HCT116 (cell line): ENCODE data around the gene XRCC3. TPM values are rescaled to one million over a fixed set of nuclear protein-coding genes. Genes with fewer than 3 reads are reported as not detected.

ENCODE experiments used
- ATAC-seq: fragments of 200-7000 bp; cut with Tn5 transposase; 2 replicates; pipeline ENCODE4 v1.9.1; 2020; ENCODE audit warnings: mild to moderate bottlenecking, moderate library complexity
- BruUV-seq: library from RNA; stranded (reverse); fragments of 400-500 nt; replicated peaks from 2 replicates; lab custom pipeline; 2021; lab: Mats Ljungman, UMichigan
- CTCF ChIA-PET: fragments of 300-600 bp; sonication (Branson Sonifier 250); formaldehyde crosslinking; loops from one replicate; lab custom pipeline; 2021; ENCODE audit warnings: antibody characterized with exemption; lab: Charles Lee
- POLR2A ChIA-PET: fragments of 300-600, 350-600 bp; sonication (Branson Sonifier 250); formaldehyde crosslinking; loops from one replicate; lab custom pipeline; 2021; ENCODE audit warnings: antibody characterized with exemption; lab: Charles Lee
- RAD21 ChIA-PET, 2 experiments: fragments of 300-600 bp; sonication (Branson Sonifier 250); formaldehyde crosslinking; loops; one replicate each; lab custom pipeline; 2023; ENCODE audit warnings: low total read pairs in 2 of 2; ENCODE audit not compliant: uncharacterized antibody in 2 of 2, unreplicated experiment in 2 of 2, low non-redundant PET in 1 of 2; lab: Charles Lee
- DNase-seq: peaks from one replicate; pipeline ENCODE4 v3.0.0-alpha.2; 2010; ENCODE audit warnings: low read depth, low spot score
- H2AFZ ChIP-seq: fragments of 200-600 bp; shearing (Covaris generic), sonication (generic); 2 replicates; pipeline ENCODE4 v1.6.1; 2017; ENCODE audit warnings: low read depth, mixed run types, mixed read lengths, antibody characterized with exemption, low read length; ENCODE audit not compliant: poor library complexity, severe bottlenecking
- H3K27ac ChIP-seq: 2 replicates; pipeline ENCODE4 v1.5.1; 2012; ENCODE audit warnings: low read depth, low read length
- H3K27me3 ChIP-seq: fragments of 200-600 bp; sonication (generic); 2 replicates; pipeline ENCODE4 v1.6.1; 2016; ENCODE audit warnings: mixed run types, low read length, mixed read lengths; ENCODE audit not compliant: insufficient read depth
- H3K36me3 ChIP-seq, 2 experiments: fragments of 200-500 bp in 1 of 2; fragments of 200-600 bp in 1 of 2; sonication (Bioruptor generic) in 1 of 2; sonication (generic) in 1 of 2; 2 replicates each; pipeline versions ENCODE4 v1.5.1 to v1.6.1; 2014 to 2016; ENCODE audit warnings: low read length in 2 of 2, inconsistent platforms in 1 of 2, mixed read lengths in 1 of 2, mixed run types in 1 of 2; ENCODE audit not compliant: insufficient read depth in 2 of 2, control insufficient read depth in 1 of 2
- H3K4me1 ChIP-seq, 2 experiments: fragments of 200-600 bp in 1 of 2; sonication (generic) in 1 of 2; 2 replicates each; pipeline versions ENCODE4 v1.5.1 to v1.6.1; 2012 to 2017; ENCODE audit warnings: low read length in 2 of 2, inconsistent platforms in 1 of 2, mild to moderate bottlenecking in 1 of 2, mixed read lengths in 1 of 2, mixed run types in 1 of 2, moderate library complexity in 1 of 2; ENCODE audit not compliant: insufficient read depth in 2 of 2, control insufficient read depth in 1 of 2
- H3K4me2 ChIP-seq: fragments of 200-600 bp; sonication (generic); 2 replicates; pipeline ENCODE4 v1.6.1; 2017; ENCODE audit warnings: mixed run types, low read length, mixed read lengths
- H3K4me3 ChIP-seq, 2 experiments: fragments of 200-600 bp in 1 of 2; sonication (generic) in 1 of 2; replicated peaks in 1 of 2; 2 replicates each; pipeline ENCODE4 v1.5.1; 2011 to 2016; ENCODE audit warnings: low read length in 2 of 2, control low read depth in 1 of 2, low read depth in 1 of 2, mild to moderate bottlenecking in 1 of 2, mixed read lengths in 1 of 2, mixed run types in 1 of 2
- H3K79me2 ChIP-seq: fragments of 200-600 bp; sonication (generic); 2 replicates; pipeline ENCODE4 v1.6.1; 2017; ENCODE audit warnings: mild to moderate bottlenecking, mixed run types, low read length, moderate library complexity, mixed read lengths; ENCODE audit not compliant: insufficient read depth
- H3K9ac ChIP-seq: fragments of 200-600 bp; sonication (generic); 2 replicates; pipeline ENCODE4 v1.6.1; 2016; ENCODE audit warnings: low read length, mixed read lengths
- H3K9me2 ChIP-seq: fragments of 200-600 bp; sonication (generic), shearing (Covaris generic); 2 replicates; pipeline ENCODE4 v1.6.1; 2017; ENCODE audit warnings: mixed run types, mild to moderate bottlenecking, moderate library complexity; ENCODE audit not compliant: insufficient read depth
- H3K9me3 ChIP-seq, 2 experiments: fragments of 200-500 bp in 1 of 2; fragments of 200-600 bp in 1 of 2; sonication (Bioruptor generic) in 1 of 2; sonication (generic) in 1 of 2; 2 replicates each; pipeline ENCODE4 v1.6.1; 2014 to 2017; ENCODE audit warnings: low read length in 2 of 2, mixed read lengths in 2 of 2, inconsistent platforms in 1 of 2, low read depth in 1 of 2, mild to moderate bottlenecking in 1 of 2, mixed run types in 1 of 2, moderate library complexity in 1 of 2; ENCODE audit not compliant: control insufficient read depth in 1 of 2, insufficient read depth in 1 of 2
- H4K20me1 ChIP-seq: fragments of 200-600 bp; sonication (generic), shearing (Covaris generic); 2 replicates; pipeline ENCODE4 v1.6.1; 2017; ENCODE audit warnings: mixed run types, mild to moderate bottlenecking, moderate library complexity; ENCODE audit not compliant: insufficient read depth
- CBX3 ChIP-seq: IDR thresholded peaks from 2 replicates; pipeline ENCODE4 v1.6.1; 2012; ENCODE audit warnings: low read depth
- CEBPB ChIP-seq: IDR thresholded peaks from 2 replicates; pipeline ENCODE4 v1.6.1; 2012; ENCODE audit warnings: low read depth
- EGR1 ChIP-seq: IDR thresholded peaks from 2 replicates; pipeline ENCODE4 v1.6.1; 2012; ENCODE audit warnings: low read depth
- ELF1 ChIP-seq: IDR thresholded peaks from 2 replicates; pipeline ENCODE4 v1.6.1; 2012; ENCODE audit warnings: low read depth, borderline replicate concordance
- FOSL1 ChIP-seq: IDR thresholded peaks from 2 replicates; pipeline ENCODE4 v1.6.1; 2012; ENCODE audit warnings: low read depth
- POLR2AphosphoS5 ChIP-seq: IDR thresholded peaks from 2 replicates; pipeline ENCODE4 v1.6.1; 2011; ENCODE audit warnings: mild to moderate bottlenecking, low read depth, low read length, moderate library complexity
- RAD21 ChIP-seq: IDR thresholded peaks from 2 replicates; pipeline ENCODE4 v1.6.1; 2012; ENCODE audit warnings: low read depth, mild to moderate bottlenecking
- SP1 ChIP-seq: IDR thresholded peaks from 2 replicates; pipeline ENCODE4 v1.6.1; 2012; ENCODE audit warnings: low read depth
- SRF ChIP-seq: IDR thresholded peaks from 2 replicates; pipeline ENCODE4 v1.6.1; 2012; ENCODE audit warnings: low read depth
- ZFX ChIP-seq: fragments of 450-650 bp; IDR thresholded peaks from 2 replicates; pipeline ENCODE4 v1.6.1; 2017
- intact Hi-C: fragments of 100-400 bp; cut with micrococcal nuclease; formaldehyde crosslinking; loops from 2 replicates; pipeline ENCODE4 v1.10.0; 2022
- total RNA-seq: library from RNA; stranded (reverse); gene quantifications from one replicate; pipeline ENCODE4 v1.2.1, GENCODE V29; 2021; ENCODE audit not compliant: unreplicated experiment
- TF ChIP-seq, protein P1 (sequence below): IDR thresholded peaks from 2 replicates; pipeline ENCODE4 v1.6.1; 2012

Gene XRCC3
- total RNA-seq, 1 experiment from 2014 or later = 48.7 TPM

DNA sequence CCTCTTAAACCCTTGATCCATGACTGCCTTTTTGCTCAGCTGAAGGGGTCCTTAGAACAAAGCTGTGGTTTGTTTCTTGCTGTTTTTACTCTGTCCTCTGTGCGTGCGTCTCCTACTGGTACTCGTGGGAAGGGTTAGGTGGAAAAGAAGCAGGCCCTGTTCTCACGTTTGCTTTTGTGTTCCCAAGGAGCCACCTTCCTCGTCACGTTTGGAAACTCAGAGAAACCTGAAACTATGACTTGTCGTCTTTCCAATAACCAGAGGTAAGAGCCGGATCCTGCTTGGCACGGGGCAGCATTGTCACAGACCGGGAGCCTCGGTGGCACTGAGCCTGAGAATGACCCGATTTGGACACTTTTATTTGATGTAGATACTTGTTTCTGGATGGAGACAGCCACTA lies 13.5 kb upstream of the XRCC3 start:
- DNase-seq (no peak), ATAC-seq (no peak)
- Histone ChIP-seq H3K9me2 (no peaks in the 10 kb centered on the region), H3K9me3 (no peaks in the 10 kb centered on the region), H3K27ac (no peak overlapping the region), H3K36me3 (peaks cover 3 to 12% of the 10 kb centered on the region in 2 experiments; a peak in 3 of 4 replicates), H3K27me3 (no peaks in the 10 kb centered on the region), H3K4me1 (no peaks in the 10 kb centered on the region), H2AFZ (no peak overlapping the region), H4K20me1 (no peaks in the 10 kb centered on the region), H3K79me2 (peaks cover 8% of the 10 kb centered on the region; the same call in 1 of the 2 replicates), H3K4me3 (no peak overlapping the region), H3K9ac (no peak overlapping the region), H3K4me2 (no peak overlapping the region)
- TF ChIP-seq SP1 (no peak), CEBPB (no peak), EGR1 (no peak), SRF (no peak), ZFX (no peak), ELF1 (no peak), RAD21 (no peak), POLR2AphosphoS5 (no peak)
- no TSS peak for BruUV-seq
- ChIA-PET POLR2A (no interaction called here), CTCF (no interaction called here), RAD21 (no interaction called here)
- intact Hi-C loops = no loop called here

DNA sequence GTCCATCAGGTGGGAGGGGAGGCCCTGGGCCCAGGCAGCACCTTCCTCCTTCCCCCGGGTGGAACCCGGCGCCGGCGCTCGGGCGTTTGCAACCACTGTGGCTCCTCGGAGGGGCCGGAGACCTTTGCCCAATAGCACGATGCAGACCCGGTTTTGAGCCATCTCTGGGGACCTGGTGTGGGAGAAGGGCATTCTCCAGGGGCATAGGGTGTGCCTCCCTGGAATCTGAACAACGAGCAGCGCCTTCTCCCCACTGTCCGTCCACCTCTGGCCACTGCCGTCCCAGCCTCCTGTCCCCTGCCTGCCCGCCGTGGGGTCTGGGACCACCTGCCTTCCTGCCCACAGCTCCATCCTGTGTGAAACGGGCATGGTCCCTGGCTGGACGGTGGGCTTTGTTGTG lies 12.9 kb upstream of the XRCC3 start:
- no peak overlapping the region for H3K4me3 ChIP-seq
- TF ChIP-seq CBX3 (no peak), FOSL1 (no peak), SRF (no peak)
- TF ChIP-seq, protein P1, sequence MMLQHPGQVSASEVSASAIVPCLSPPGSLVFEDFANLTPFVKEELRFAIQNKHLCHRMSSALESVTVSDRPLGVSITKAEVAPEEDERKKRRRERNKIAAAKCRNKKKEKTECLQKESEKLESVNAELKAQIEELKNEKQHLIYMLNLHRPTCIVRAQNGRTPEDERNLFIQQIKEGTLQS = no peak
- TF ChIP-seq, all 23 proteins: peak for 0
- H3K36me3 ChIP-seq = peaks cover 3 to 12% of the 10 kb centered on the region in 2 experiments; a peak in 2 of 4 replicates
- intact Hi-C loops = no loop called here
- no peaks in the 10 kb centered on the region for H3K9me3 ChIP-seq
- ATAC-seq (no peak), DNase-seq (no peak)
- H3K79me2 ChIP-seq = peaks cover 14% of the 10 kb centered on the region; the same call in 1 of the 2 replicates
- H3K27ac ChIP-seq = no peak overlapping the region
- H3K27me3 ChIP-seq = no peaks in the 10 kb centered on the region
- no peaks in the 10 kb centered on the region for H3K9me2 ChIP-seq
- no peaks in the 10 kb centered on the region for H4K20me1 ChIP-seq
- CTCF ChIA-PET = no interaction called here
- H3K4me2 ChIP-seq = no peak overlapping the region
- peaks cover 0 to 2% of the 10 kb centered on the region in 2 experiments; a peak in 2 of 4 replicates for H3K4me1 ChIP-seq
- H3K9ac ChIP-seq = no peak overlapping the region
- H2AFZ ChIP-seq = no peak overlapping the region
- no TSS peak for BruUV-seq
- POLR2A ChIA-PET = no interaction called here
- RAD21 ChIA-PET = no interaction called here
